ENCODE results near the gene KDM5B. TPM values are rescaled to one million over a fixed set of nuclear protein-coding genes. Genes with fewer than 3 reads are reported as not detected.

KDM5B gene
- polyA plus RNA-seq, 1 donor, result 42.9 TPM

DNA sequence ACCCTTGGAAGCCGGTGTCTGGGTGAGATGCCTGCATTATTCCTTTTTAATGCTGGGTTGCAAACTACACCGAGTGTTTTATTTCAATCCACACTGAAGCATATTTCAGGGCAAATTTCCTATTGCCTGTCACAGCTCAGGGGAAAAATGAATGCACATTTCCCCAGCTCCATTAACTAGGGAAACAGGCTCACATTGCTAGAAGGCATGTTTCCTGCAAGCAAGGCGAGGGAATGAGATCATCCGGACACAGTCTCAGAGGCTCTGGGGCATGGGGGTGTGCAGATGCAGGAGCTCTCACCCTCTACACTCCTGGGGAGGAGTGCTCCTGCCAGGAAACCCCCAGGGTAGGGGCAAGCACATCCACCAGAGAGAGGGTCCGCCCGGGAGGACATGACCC is 122.6 kb downstream of the KDM5B start:
- DNase-seq (ENCODE audit: low read depth), result no peak

DNA sequence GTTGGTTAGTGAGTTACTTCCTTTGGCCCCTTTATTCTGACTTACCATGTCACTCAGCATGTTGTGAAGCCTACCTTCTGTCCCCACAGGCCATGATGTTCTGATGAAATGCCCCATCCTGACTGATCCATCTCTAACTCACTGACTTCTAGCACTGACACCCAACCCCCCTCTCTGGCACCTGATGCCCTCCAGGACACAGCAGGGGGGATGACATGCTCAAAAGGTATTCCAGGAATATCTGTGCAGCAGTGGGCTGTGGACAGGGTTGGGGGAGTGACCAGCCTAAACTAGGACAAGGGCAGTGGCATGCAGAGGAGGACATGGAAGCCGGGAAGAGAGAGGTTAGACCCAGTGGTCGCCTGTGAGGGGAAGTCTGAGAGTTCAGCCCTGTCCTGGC is 123.5 kb downstream of the KDM5B start:
- no peak for DNase-seq (ENCODE audit: low read depth)

DNA sequence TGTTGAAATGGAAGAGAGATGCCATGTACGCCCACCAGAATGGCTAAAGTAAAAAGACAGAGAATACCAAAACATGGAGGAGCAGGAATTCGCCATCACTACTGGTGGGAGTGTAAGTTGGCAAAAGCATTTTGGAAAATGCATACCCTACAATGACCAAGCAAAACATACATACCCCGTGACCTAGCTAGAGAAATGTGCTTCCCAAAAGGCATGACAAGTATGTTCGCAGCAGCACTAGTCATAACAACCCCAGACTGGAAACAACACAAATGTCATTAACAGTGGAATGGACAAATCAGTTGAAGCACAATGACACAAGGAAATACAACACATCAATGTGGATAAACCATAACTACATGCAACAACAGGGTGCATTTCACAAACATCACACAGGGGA is 125.2 kb downstream of the KDM5B start:
- DNase-seq (ENCODE audit: low read depth), result no peak

GRCh38 chr1:202682477-202682876 is 125.7 kb downstream of the KDM5B start:
- no peak for DNase-seq (ENCODE audit: low read depth)

- DNase-seq (ENCODE audit: low read depth), result no peak
These were observed 126.3 kb downstream of the KDM5B start for GRCh38 chr1:202681736-202682420.

GRCh38 chr1:202680586-202681352 is 127.5 kb downstream of the KDM5B start:
- no peak for DNase-seq (ENCODE audit: low read depth)

DNA sequence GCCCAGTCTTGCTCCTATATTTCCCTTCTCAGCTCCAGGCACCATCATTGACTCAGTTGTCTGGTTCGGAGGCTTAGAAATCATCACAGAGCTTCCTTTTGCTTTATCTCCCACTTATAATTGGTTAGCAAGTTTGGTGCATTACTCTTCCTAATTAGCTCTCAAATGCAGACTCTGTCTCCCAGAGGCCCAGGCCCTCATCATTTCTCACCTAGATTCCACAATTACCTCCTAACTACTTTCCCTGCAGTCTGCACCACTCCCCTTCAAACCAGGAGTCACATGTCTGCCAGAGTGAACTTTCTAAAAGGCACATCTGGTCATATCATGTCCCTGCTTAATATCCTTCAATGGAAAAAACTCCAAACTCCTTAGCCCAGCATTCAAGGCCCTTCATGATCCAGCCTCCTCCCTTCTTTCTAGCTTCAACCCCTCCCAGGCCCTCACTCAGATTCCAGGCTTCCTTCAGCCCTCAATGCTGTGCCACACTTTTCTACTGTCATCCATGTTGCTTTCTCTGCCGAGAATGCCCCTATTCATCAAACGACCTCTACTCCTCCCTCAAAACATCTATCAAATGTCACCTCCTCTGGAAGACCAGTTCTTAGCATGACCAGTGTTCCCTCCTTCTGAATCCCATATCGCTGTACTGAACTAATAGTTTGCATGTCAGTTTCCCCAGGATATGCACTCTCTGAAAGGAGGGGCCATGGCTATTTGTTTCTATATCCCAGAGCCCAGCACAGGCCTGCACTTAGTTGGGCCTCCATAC is 128.6 kb downstream of the KDM5B start:
- no peak for DNase-seq (ENCODE audit: low read depth)

GRCh38 chr1:202677433-202677832 is 130.8 kb downstream of the KDM5B start:
- no peak for DNase-seq (ENCODE audit: low read depth)

Other genes with a start within 250 kb of the KDM5B start
- 0.63 TPM for gene SYT2, start 98.0 kb downstream of the KDM5B start, polyA plus RNA-seq (ENCODE audit: insufficient read length)
- 1.6 TPM for gene PCAT6, start 2.5 kb upstream of the KDM5B start, polyA plus RNA-seq (ENCODE audit: insufficient read length)
- 6.6 TPM for gene RABIF, start 80.7 kb upstream of the KDM5B start, polyA plus RNA-seq (ENCODE audit: insufficient read length)
- 18.7 TPM for gene KLHL12, start 118.8 kb upstream of the KDM5B start, polyA plus RNA-seq (ENCODE audit: insufficient read length)
- 64.9 TPM for gene ADIPOR1, start 149.9 kb upstream of the KDM5B start, polyA plus RNA-seq (ENCODE audit: insufficient read length)
- gene CYB5R1, start 158.8 kb upstream of the KDM5B start, polyA plus RNA-seq (ENCODE audit: insufficient read length), result 85.2 TPM
- gene TMEM183A, start 199.0 kb upstream of the KDM5B start, polyA plus RNA-seq (ENCODE audit: insufficient read length), result 34.3 TPM
- 62.1 TPM for gene PPFIA4, start 218.1 kb upstream of the KDM5B start, polyA plus RNA-seq (ENCODE audit: insufficient read length)

Data from forelimb muscle (tissue), 1 donor.